ENCODE results near the gene AMOTL2. TPM values are rescaled to one million over a fixed set of nuclear protein-coding genes. Genes with fewer than 3 reads are reported as not detected.

The AMOTL2 gene
- total RNA-seq, 8 experiments from 2014 or later: 20.7 to 57.9 (median 43.3) TPM

DNA sequence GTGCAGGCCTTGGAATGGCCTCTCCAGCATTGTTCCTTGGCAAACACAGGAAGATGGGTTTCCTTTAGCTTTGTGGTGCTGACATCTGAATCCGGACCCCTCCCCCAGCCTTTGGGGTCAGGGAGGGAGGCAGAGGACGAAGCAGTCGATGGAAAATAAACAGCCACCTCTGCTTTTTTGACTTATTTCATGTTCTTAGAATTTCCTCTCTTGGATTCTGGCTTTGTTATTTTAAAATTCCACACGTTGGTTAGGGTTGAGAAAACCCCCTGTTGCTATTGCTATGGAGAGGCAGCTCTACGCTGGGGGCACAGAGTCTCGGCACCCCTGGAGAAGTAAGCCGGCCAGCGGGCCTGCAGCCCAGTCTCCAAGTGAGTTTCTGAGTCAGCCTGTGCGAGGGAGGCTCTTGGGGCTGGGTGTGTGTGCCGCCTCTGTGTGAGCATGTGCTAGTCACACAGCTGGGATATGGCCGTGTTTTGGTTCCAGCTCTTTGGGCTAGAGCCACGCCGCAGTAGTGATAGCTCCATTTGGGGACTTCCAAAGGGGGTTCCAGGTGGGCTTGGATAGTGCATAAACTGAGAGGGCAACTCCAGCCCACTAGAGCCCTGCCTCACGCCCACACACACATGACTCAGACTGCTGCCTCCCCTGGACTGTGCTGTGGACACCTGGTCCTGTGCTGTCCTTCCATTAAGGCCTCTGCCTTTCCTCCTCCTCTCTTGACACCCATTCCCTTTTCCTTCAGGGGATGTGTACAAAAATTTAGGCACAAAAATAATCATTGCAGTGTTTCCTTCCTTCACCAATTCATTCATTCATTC is 58.8 kb downstream of the AMOTL2 start:
- Histone ChIP-seq H3K27ac (no peak overlapping the region), H3K4me1 (replicated peaks in 1 of 2) (no peaks in the 10 kb centered on the region), H3K4me3 (no peak overlapping the region)
- 0 to 80% (median 51%) methylated on average over 2 to 12 of the region's 14 CpGs; no CpG with 5 or more reads in 2 of the 10 experiments for WGBS, 10 experiments
- peak in 2 of 8 experiments; percentile 88 to 90 for ATAC-seq (replicated peaks in 6 of 8)
- in situ Hi-C loops (cut with MboI; ENCODE audit: low pct_unique_long_range_greater_than_20kb in 2 of 9, low sequenced_read_pairs in 9 of 9, unreplicated experiment in 9 of 9): no loop called here

DNA sequence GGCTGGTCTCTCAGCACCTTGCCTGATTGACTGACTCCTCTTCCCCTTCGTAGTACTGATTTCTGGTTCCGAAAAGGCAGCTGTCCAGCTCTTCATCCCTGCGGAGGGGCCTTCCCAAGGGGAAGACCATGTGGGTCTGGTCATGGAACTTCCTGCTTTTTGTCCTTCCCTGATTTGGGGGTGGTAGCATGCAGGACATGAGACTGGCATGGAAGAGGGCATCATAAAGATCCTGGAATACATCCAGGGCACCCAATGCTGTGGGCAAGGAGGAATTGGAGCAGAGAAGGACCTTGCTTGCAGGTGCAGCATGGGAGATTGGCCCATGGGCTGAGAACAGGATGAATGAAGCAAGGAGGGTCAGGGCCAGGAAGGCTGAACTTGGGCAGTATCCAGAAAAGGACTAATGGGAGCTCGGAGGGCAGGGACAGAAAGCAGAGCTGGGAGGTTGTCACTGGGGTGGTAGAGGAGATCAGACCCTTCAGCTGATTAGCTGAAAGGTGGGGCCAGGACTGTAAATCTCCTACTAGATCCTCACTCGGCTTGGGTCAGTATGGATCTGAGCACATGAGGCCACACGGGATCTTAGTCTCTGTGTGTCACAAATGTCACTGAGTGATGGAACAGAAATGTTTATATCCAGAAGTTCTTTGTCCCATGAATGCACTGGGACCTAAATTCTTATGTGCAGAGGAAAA is 59.5 kb downstream of the AMOTL2 start:
- WGBS, 10 experiments: 35 to 100% (median 86%) methylated on average over 1 to 4 of the region's 6 CpGs
- no peak overlapping the region for H3K4me3 ChIP-seq
- H3K4me1 ChIP-seq (replicated peaks in 1 of 2): no peaks in the 10 kb centered on the region
- in situ Hi-C loops (cut with MboI; ENCODE audit: low pct_unique_long_range_greater_than_20kb in 2 of 9, low sequenced_read_pairs in 9 of 9, unreplicated experiment in 9 of 9): no loop called here
- H3K27ac ChIP-seq: no peak overlapping the region
- no peak for ATAC-seq (replicated peaks in 6 of 8)

DNA sequence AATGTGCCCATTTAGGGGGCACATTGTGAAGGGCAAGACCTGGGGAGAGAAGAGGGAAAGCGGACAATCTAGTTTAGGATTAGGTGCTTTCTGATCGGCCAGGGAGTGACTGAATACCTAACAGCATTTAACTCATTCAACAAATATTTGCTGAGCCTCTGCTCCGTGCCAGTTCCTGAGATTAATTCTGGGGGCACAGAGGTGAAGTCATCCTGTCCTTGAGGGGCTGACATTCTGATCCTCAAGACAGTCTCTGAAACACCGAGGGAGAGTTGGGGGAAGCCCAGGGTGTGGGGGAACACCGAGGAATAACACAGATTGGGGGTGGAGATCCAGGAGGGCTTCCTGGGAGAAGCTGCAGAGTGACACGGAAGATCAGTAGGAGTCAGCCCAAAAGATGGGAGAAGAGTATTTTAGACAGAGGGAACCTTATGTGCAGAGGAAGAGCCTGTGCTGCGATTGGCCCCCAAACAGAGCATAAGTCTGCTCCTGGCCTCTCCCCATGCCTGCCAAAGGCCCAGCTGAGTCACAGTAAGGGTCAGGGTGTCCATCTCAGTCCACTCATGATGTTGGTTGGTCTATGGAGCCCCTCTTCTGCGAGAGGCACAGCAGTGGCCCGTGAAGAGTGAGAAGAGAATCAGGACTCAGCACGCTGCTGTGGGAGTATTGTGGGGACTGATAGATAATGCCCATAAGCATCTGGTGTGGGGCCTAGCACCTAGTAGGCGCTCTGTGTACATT is 60.2 kb downstream of the AMOTL2 start:
- no peak for ATAC-seq (replicated peaks in 6 of 8)
- Histone ChIP-seq H3K4me3 (no peak overlapping the region), H3K4me1 (replicated peaks in 1 of 2) (no peaks in the 10 kb centered on the region), H3K27ac (no peak overlapping the region)
- in situ Hi-C loops (cut with MboI; ENCODE audit: low pct_unique_long_range_greater_than_20kb in 2 of 9, low sequenced_read_pairs in 9 of 9, unreplicated experiment in 9 of 9): no loop called here
- WGBS, 10 experiments: 80 to 100% (median 100%) methylated on average over 1 to 6 of the region's 11 CpGs; no CpG with 5 or more reads in 3 of the 10 experiments

DNA sequence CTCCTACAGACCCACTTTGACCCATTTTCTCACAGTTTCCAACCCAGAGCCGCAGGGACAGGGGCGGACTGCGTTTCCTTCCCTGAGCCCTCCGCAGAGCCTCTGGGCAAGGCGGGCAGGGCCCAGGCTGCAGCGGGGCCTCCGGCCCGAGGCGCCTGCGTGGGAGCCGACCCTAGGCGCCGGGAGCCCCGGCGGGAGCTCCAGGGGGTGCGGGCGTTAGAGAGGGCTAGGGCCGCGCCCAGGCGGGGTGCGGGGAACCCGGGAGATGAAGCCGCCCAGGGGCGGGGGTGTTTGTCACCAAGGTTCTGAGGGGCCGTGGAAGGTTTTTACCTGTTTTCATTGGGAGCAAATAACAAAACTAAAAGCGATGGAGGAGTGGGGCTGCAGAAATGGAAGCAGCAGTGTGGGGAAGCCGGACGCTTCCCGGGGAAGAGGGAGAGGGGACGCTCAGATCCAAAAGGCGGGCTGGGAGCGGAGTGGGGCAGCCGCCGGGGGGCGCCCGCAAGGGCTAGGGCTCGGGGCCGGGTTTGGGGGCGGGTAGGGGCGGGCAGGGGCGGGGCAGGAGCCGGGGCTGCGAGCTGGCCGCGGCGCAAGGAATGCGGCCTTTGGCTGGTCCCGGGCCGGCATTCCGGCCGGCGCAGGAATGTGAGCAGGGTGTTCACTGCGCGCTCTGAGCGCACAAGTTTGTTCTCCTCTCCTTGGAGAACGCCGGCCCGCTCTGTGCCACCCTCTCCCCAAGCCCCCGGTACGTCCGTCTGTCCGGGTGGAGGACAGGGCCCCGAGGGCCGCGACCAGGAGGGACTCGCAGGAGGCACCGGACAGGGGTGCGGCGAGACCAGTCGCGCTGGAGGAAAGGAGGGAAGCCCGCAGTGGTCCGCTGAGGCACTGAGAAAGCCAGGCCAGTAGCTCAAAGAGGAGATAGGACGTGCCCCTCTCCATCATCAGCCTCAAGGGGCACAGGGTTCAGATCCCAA is 61.1 kb downstream of the AMOTL2 start:
- peak in 7 of 8 experiments; percentile 9 to 80 (median 42) for ATAC-seq (replicated peaks in 6 of 8)
- WGBS, 10 experiments: 94% methylated on average over 6 of the region's 74 CpGs; no CpG with 5 or more reads in 9 of the 10 experiments
- no peak overlapping the region for H3K27ac ChIP-seq
- in situ Hi-C loops (cut with MboI; ENCODE audit: low pct_unique_long_range_greater_than_20kb in 2 of 9, low sequenced_read_pairs in 9 of 9, unreplicated experiment in 9 of 9): no loop called here
- peaks cover 1 to 3% of the 10 kb centered on the region in 2 donors for H3K4me1 ChIP-seq (replicated peaks in 1 of 2)
- no peak overlapping the region for H3K4me3 ChIP-seq

DNA sequence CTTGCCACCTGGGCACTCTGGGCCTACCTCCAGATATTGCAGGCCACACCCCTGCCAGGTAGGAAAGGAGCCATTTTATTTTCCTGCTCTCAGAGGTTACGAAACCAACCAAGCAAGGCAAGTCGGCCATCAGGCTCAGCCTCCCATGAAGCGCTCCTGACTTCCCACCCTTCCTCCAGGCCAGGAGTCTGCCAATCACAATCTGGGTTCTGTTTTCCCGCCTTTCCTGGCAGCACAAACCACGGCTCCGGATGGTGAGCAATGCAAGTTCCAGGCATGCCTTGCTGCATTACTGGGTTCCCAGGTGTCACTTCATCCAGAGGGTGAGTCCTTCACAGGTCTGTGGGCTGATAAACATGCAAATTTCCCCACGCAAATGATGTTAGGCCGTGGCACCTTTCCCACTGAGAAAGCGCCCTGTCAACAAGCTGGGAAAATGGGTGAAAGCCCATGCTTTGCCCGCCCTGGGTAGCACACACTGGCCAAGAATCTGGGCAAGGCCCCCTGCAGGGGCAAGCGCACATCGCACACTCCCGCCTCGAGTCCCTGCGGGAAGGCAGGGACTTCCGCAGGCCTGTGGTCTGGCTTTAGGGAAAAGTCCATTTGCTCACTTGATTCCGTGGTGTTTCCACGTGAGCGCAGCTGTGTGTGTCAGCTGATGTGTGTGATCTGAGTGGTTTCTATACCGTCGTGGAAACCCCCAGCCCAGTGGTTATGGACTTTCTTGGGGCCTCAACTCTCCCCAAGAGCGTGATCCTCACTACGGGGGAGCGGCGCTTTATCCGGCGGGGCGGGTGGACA is 62.0 kb downstream of the AMOTL2 start:
- peaks cover 2 to 3% of the 10 kb centered on the region in 2 donors for H3K4me1 ChIP-seq (replicated peaks in 1 of 2)
- in situ Hi-C loops (cut with MboI; ENCODE audit: low pct_unique_long_range_greater_than_20kb in 2 of 9, low sequenced_read_pairs in 9 of 9, unreplicated experiment in 9 of 9): no loop called here
- H3K27ac ChIP-seq: no peak overlapping the region
- H3K4me3 ChIP-seq: no peak overlapping the region
- ATAC-seq (replicated peaks in 6 of 8): peak in 2 of 8 experiments; percentile 8 to 21
- 85 to 100% (median 96%) methylated on average over 1 to 16 of the region's 28 CpGs; no CpG with 5 or more reads in 2 of the 10 experiments for WGBS, 10 experiments

DNA sequence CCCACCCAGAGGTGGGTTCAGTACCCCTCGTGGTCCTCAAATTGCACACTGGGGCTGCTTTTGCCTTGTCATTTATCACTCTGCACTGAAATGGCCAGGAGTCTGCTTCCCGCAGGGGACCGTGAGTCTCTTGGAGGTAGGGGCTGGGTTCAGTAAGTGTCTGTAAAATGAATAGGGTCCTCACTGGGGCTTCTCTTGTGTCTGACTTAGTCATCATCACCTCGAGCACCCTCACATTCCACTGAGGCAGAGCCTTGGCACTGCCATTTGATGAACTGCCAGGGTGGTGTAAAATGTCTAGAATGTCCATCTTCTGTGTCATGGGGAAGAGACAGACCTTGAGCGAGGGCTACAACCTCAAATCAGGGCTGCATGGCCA is 62.6 kb downstream of the AMOTL2 start:
- WGBS, 10 experiments: 86 to 100% (median 100%) methylated on average over 2 to 3 of the region's 5 CpGs; no CpG with 5 or more reads in 6 of the 10 experiments
- H3K4me1 ChIP-seq (replicated peaks in 1 of 2): peaks cover 2 to 3% of the 10 kb centered on the region in 2 donors
- H3K27ac ChIP-seq: no peak overlapping the region
- in situ Hi-C loops (cut with MboI; ENCODE audit: low pct_unique_long_range_greater_than_20kb in 2 of 9, low sequenced_read_pairs in 9 of 9, unreplicated experiment in 9 of 9): no loop called here
- no peak overlapping the region for H3K4me3 ChIP-seq
- no peak for ATAC-seq (replicated peaks in 6 of 8)

DNA sequence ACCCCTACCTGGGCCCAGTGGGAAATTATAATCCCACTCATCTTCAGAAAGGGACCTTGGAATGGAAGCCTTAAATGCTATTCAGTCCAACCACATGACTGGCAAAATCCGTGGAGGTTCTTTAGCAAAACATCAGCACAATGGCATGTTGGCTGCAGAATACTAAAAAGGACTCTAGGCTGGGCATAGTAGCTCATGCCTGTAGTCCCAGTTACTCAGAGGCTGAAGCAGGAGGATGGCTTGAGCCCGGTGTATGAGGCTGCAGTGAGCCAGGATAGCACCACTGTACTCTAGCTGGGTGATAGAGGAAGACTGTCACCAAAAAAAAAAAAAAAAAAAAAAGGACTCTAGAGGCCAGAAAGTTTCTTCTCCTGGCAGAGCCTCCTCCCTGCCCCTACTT is 63.0 kb downstream of the AMOTL2 start:
- WGBS, 10 experiments: 0 to 100% (median 71%) methylated on average over 1 of the region's 2 CpGs; no CpG with 5 or more reads in 6 of the 10 experiments
- in situ Hi-C loops (cut with MboI; ENCODE audit: low pct_unique_long_range_greater_than_20kb in 2 of 9, low sequenced_read_pairs in 9 of 9, unreplicated experiment in 9 of 9): no loop called here
- no peak overlapping the region for H3K27ac ChIP-seq
- no peak for ATAC-seq (replicated peaks in 6 of 8)
- peaks cover 2 to 3% of the 10 kb centered on the region in 2 donors for H3K4me1 ChIP-seq (replicated peaks in 1 of 2)
- H3K4me3 ChIP-seq: no peak overlapping the region

DNA sequence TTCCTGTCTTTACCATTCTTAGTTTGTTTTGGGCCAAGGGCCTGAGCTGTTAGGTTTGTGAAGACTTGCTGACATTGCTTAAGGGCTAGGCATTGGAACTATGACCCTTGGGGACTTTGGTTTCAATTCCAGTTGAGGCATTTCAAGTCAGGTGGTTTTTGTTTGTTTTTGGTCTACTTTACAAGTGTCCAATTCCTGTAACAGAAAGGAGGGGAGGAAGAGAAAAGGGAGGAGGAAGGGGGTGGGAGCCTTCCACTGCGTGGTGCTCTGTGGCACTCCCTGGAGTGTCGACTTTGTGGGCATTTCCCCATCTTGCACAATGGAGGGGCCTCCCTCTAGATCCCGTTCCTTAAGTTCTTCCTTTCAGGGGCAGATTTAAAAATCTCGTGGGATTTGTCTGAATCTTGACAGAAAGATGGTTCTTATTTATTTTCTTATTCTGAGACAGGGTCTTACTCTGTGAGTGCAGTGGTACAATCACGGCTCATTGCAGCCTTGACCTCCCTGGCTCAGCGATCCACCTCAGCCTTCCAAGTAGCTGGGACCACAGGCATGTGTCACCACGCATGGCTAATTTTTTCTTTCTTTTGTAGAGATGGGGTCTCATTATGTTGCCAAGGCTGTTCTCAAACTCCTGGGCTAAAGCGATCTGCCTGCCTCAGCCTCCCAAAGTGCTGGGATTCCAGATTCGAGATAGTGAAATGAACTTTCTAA is 64.1 kb downstream of the AMOTL2 start:
- Histone ChIP-seq H3K4me3 (no peak overlapping the region), H3K4me1 (replicated peaks in 1 of 2) (peaks cover 2 to 3% of the 10 kb centered on the region in 2 donors), H3K27ac (no peak overlapping the region)
- 50 to 100% (median 82%) methylated on average over 1 to 9 of the region's 9 CpGs; no CpG with 5 or more reads in 2 of the 10 experiments for WGBS, 10 experiments
- no peak for ATAC-seq (replicated peaks in 6 of 8)
- in situ Hi-C loops (cut with MboI; ENCODE audit: low pct_unique_long_range_greater_than_20kb in 2 of 9, low sequenced_read_pairs in 9 of 9, unreplicated experiment in 9 of 9): loop anchor here (5.0 to 10.0 kb wide), 2 partner anchors 162 to 165 kb away; no protein-coding TSS in a partner anchor

DNA sequence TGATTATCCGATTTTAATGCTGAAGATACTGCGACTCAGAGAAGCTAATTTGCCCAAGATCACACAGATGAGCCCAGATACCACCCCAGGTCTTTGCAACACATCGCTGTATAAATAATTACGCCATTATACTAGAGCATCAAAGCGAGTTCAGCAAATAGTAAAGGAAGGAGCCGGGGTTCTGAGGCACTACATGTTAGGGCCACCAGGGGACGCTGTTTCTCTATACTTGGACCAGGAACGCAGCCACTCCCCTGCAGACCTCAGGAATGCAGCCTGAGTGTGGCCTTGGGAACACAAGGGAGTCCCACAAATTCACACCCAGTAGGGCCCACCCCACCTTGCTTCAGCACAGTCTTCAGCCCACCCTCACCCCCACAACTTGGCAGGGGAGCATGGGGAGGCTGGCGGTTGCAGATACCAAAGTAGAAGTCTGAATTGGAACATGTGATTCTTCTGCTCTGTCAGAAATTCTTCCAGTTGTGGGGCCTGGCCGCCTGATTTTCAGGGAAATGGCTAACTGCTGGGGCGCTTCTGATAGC is 65.8 kb downstream of the AMOTL2 start:
- peak overlapping the region in 1 of 5 donors; percentile 16 for H3K4me3 ChIP-seq
- 0 to 42% (median 0%) methylated on average over 2 to 9 of the region's 11 CpGs; no CpG with 5 or more reads in 2 of the 10 experiments for WGBS, 10 experiments
- no peak overlapping the region for H3K27ac ChIP-seq
- peaks cover 2 to 3% of the 10 kb centered on the region in 2 donors for H3K4me1 ChIP-seq (replicated peaks in 1 of 2)
- in situ Hi-C loops (cut with MboI; ENCODE audit: low pct_unique_long_range_greater_than_20kb in 2 of 9, low sequenced_read_pairs in 9 of 9, unreplicated experiment in 9 of 9): loop anchor here (5.0 to 10.0 kb wide), 2 partner anchors 164 to 166 kb away; no protein-coding TSS in a partner anchor
- ATAC-seq (replicated peaks in 6 of 8): peak; percentile 79 to 96 (median 92)

DNA sequence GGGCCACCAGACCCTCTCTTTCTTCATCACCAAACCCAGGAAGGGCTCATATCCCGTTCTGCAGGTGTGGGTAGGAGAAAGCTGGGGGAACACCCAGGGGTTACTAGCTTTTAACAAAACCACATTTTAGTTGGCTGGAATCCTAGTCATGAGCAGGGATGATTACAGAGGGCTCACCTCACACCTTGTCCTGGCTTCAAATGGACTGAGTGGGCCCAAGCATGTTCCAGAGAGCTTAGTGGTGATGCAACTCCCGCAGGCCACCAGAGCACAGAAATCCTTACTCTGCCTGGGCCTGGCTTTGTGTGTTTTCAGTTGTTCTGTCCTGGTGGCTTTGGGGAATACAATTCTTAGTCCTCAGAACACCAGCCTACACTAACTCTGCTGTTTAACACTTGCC is 66.8 kb downstream of the AMOTL2 start:
- ATAC-seq (replicated peaks in 6 of 8): no peak
- in situ Hi-C loops (cut with MboI; ENCODE audit: low pct_unique_long_range_greater_than_20kb in 2 of 9, low sequenced_read_pairs in 9 of 9, unreplicated experiment in 9 of 9): loop anchor here (5.0 to 10.0 kb wide), 2 partner anchors 165 to 167 kb away; no protein-coding TSS in a partner anchor
- WGBS, 10 experiments: 50 to 71% (median 68%) methylated on average over 1 to 2 of the region's 2 CpGs; no CpG with 5 or more reads in 6 of the 10 experiments
- H3K27ac ChIP-seq: no peak overlapping the region
- H3K4me1 ChIP-seq (replicated peaks in 1 of 2): peaks cover 2 to 3% of the 10 kb centered on the region in 2 donors
- no peak overlapping the region for H3K4me3 ChIP-seq

Measured in motor neuron (in vitro differentiated cells).